HepG2 (cell line): ENCODE data around the gene TCF12. TPM values are rescaled to one million over a fixed set of nuclear protein-coding genes. Genes with fewer than 3 reads are reported as not detected.
A peak's percentile ranks its signal among the peaks of the same experiment; 100 is the strongest.

Experiments
- AHR ChIP-seq: IDR thresholded peaks from 2 replicates; pipeline ENCODE4 v1.6.1; 2018; ENCODE audit warnings: missing genetic modification reagents, missing compliant biosample characterization
- EHMT2 ChIP-seq: fragments of 200-600 bp; sonication (generic); IDR thresholded peaks from 2 replicates; pipeline ENCODE4 v1.7.0; 2017; ENCODE audit warnings: antibody characterized with exemption, low read depth, low read length, borderline replicate concordance
- EZH2 ChIP-seq: conservative IDR thresholded peaks from 2 replicates; pipeline ENCODE4 v1.6.1; 2012; ENCODE audit warnings: mild to moderate bottlenecking, low read depth, low read length, moderate library complexity
- GZF1 ChIP-seq: sonication (generic); formaldehyde crosslinking; IDR thresholded peaks from 2 replicates; pipeline ENCODE4 v1.5.1; 2020; ENCODE audit warnings: mild to moderate bottlenecking, missing genetic modification reagents
- HOXA5 ChIP-seq: sonication (generic); formaldehyde crosslinking; IDR thresholded peaks from 2 replicates; pipeline ENCODE4 v1.4.0; 2020; ENCODE audit warnings: missing genetic modification reagents
- HOXD1 ChIP-seq: sonication (generic); formaldehyde crosslinking; IDR thresholded peaks from 2 replicates; pipeline ENCODE4 v1.5.0; 2020; ENCODE audit warnings: missing genetic modification reagents
- ISL2 ChIP-seq: sonication (generic); formaldehyde crosslinking; IDR thresholded peaks from 2 replicates; pipeline ENCODE4 v1.5.0; 2020; ENCODE audit warnings: missing genetic modification reagents
- JARID2 ChIP-seq: sonication (generic); formaldehyde crosslinking; IDR thresholded peaks from 2 replicates; pipeline ENCODE4 v1.8.1; 2023; ENCODE audit warnings: missing genetic modification reagents, inconsistent platforms; ENCODE audit not compliant: insufficient replicate concordance
- JUNB ChIP-seq: sonication (generic); formaldehyde crosslinking; IDR thresholded peaks from 2 replicates; pipeline ENCODE4 v1.8.0; 2022; ENCODE audit warnings: missing genetic modification reagents, mild to moderate bottlenecking, borderline replicate concordance
- KAT7 ChIP-seq: IDR thresholded peaks from 2 replicates; pipeline ENCODE4 v1.6.1; 2018; ENCODE audit warnings: borderline replicate concordance, missing compliant biosample characterization
- NBN ChIP-seq: fragments of 450-650 bp; conservative IDR thresholded peaks from 2 replicates; pipeline ENCODE4 v1.6.1; 2017
- NR2F1 ChIP-seq, 2 experiments: fragments of 450-650 bp in 1 of 2; formaldehyde crosslinking in 1 of 2; IDR thresholded peaks; 2 replicates each; pipeline versions ENCODE4 v1.5.0 to v1.6.1; 2016 to 2020; ENCODE audit warnings: mild to moderate bottlenecking in 1 of 2, missing compliant biosample characterization in 1 of 2, missing genetic modification reagents in 1 of 2, moderate library complexity in 1 of 2
- NR3C1 ChIP-seq: sonication (generic); formaldehyde crosslinking; IDR thresholded peaks from 2 replicates; pipeline ENCODE4 v1.4.0; 2020; ENCODE audit warnings: missing genetic modification reagents
- RFXANK ChIP-seq: IDR thresholded peaks from 2 replicates; pipeline ENCODE4 v1.6.1; 2016
- SRF ChIP-seq: IDR thresholded peaks from 2 replicates; pipeline ENCODE4 v1.6.1; 2011; ENCODE audit warnings: mild to moderate bottlenecking, low read depth, low read length, moderate library complexity
- SSRP1 ChIP-seq: IDR thresholded peaks from 2 replicates; pipeline ENCODE4 v1.6.1; 2016; ENCODE audit warnings: control low read depth
- SUZ12 ChIP-seq: fragments of 150-350 bp; IDR thresholded peaks from 2 replicates; pipeline ENCODE4 v1.6.1; 2014; ENCODE audit warnings: low read depth, low read length
- TARDBP ChIP-seq: sonication (generic); formaldehyde crosslinking; IDR thresholded peaks from 2 replicates; pipeline ENCODE4 v1.8.0; 2022; ENCODE audit warnings: mild to moderate bottlenecking, missing genetic modification reagents
- TBX2 ChIP-seq: sonication (generic); formaldehyde crosslinking; IDR thresholded peaks from 2 replicates; pipeline ENCODE4 v1.5.0; 2020; ENCODE audit warnings: missing genetic modification reagents, mild to moderate bottlenecking, borderline replicate concordance
- ZBTB21 ChIP-seq: sonication (generic); formaldehyde crosslinking; IDR thresholded peaks from 2 replicates; pipeline ENCODE4 v1.4.0; 2020; ENCODE audit warnings: missing genetic modification reagents
- ZFP1 ChIP-seq: IDR thresholded peaks from 2 replicates; pipeline ENCODE4 v1.6.1; 2016
- ZNF101 ChIP-seq: sonication (generic); formaldehyde crosslinking; IDR thresholded peaks from 2 replicates; pipeline ENCODE4 v1.4.0; 2020; ENCODE audit warnings: mild to moderate bottlenecking, low read depth, missing genetic modification reagents, borderline replicate concordance
- ZNF354B ChIP-seq: sonication (generic); formaldehyde crosslinking; IDR thresholded peaks from 2 replicates; pipeline ENCODE4 v1.8.0; 2022; ENCODE audit warnings: mild to moderate bottlenecking, missing genetic modification reagents
- ZNF44 ChIP-seq: sonication (generic); formaldehyde crosslinking; IDR thresholded peaks from 2 replicates; pipeline ENCODE4 v1.5.1; 2020; ENCODE audit warnings: mild to moderate bottlenecking, missing genetic modification reagents
- ZNF616 ChIP-seq: sonication (generic); formaldehyde crosslinking; IDR thresholded peaks from 2 replicates; pipeline ENCODE4 v1.5.0; 2020; ENCODE audit warnings: low read depth, mild to moderate bottlenecking, missing genetic modification reagents
- ZNF713 ChIP-seq: sonication (generic); formaldehyde crosslinking; IDR thresholded peaks from 2 replicates; pipeline ENCODE4 v1.4.0; 2020; ENCODE audit warnings: mild to moderate bottlenecking, missing genetic modification reagents
- polyA plus RNA-seq, 8 experiments: library from polyadenylated mRNA; depleted of rRNA in 3 of 8; stranded (reverse) in 7 of 8; unstranded in 1 of 8; fragments of >200 nt; fragmentation: Illumina TruSeq in 4 of 8; extraction: Trizol in 4 of 8; gene quantifications; 2 replicates each; pipeline versions ENCODE4 v1.2.1 to v1.2.3, GENCODE V29; 2011 to 2016; ENCODE audit warnings: low read depth in 4 of 8, missing spikeins in 1 of 8, mixed read lengths in 1 of 8; ENCODE audit not compliant: insufficient read depth in 1 of 8
- total RNA-seq, 5 experiments: library from RNA; depleted of rRNA; stranded (reverse); fragments of >200 nt; fragmentation: Illumina TruSeq; extraction: Trizol; gene quantifications; 2 replicates each; pipeline ENCODE4 v1.2.3, GENCODE V29; 2016; ENCODE audit warnings: low read depth in 1 of 5
- TF ChIP-seq, protein P1 (sequence below): sonication (generic); formaldehyde crosslinking; IDR thresholded peaks from 2 replicates; pipeline ENCODE4 v1.4.0; 2020; ENCODE audit warnings: mild to moderate bottlenecking, missing genetic modification reagents
- TF ChIP-seq, protein P2 (sequence below): sonication (generic); formaldehyde crosslinking; conservative IDR thresholded peaks from 2 replicates; pipeline ENCODE4 v1.5.0; 2020; ENCODE audit warnings: missing genetic modification reagents

TCF12 gene
- total and polyA plus RNA-seq, 2 of the 13 experiments (the other 11 are each of a cell fraction or from before 2014, with no cell fraction given) = 48.6 to 51.1 TPM

DNA sequence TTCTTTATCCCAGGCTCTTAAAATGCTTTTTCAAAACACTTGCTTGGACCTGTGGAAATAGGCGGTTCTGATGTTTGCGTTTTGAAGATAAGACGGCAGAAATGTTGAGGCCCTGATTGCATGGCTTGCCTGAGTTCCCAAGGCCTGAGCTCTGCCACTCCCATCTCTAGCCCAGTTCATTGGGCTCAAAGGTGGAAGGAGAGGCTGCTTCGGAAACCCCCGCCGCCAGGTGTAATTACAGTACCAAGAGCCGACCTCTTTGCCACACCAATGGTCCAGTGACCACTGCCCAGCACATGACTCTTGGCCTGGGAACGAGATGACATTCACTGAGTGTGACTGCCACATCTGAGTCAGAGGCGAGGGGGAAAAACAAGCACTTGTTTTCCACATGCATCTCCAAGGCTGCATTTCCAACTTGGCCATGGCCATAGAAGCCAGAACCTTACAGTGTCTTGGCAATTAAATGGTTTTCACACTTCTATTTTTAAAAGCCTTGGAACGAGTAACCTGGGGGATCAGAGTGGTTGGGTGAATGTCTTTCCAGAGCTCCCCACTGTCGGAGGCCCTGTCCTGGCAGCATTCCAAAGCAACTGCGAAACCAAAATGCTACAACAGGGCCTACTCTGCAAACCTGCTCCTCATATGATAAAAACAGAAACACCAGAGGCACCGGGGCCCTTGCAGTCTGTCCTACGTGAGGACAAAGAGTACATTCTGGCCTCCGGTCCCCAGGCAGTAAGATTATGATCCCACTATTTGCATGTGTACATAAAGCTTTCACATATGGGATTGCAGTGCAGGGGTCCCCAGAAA is 394.1 kb downstream of the TCF12 start (continued):
- TF ChIP-seq TBX2 (CRISPR knock-in tag) (peak; percentile 55; the same call in 1 of the 2 replicates), ISL2 (CRISPR knock-in tag) (0 out of 2 replicates have a peak, but pooled peaks have one; percentile 3), GZF1 (CRISPR knock-in tag) (no peak), AHR (CRISPR knock-in tag) (no peak), EZH2 (no peak), TARDBP (no peak), NR3C1 (CRISPR knock-in tag) (no peak), NR2F1 (CRISPR knock-in tag; IDR thresholded peaks at IDR 0.05) (no peak), SSRP1 (CRISPR knock-in tag) (no peak), ZNF354B (CRISPR knock-in tag) (no peak), KAT7 (no peak), HOXA5 (CRISPR knock-in tag) (no peak), SUZ12 (no peak), JARID2 (CRISPR knock-in tag) (no peak), RFXANK (CRISPR knock-in tag) (no peak), HOXD1 (CRISPR knock-in tag) (0 out of 2 replicates have a peak, but pooled peaks have one; percentile 15), JUNB (CRISPR knock-in tag) (no peak), ZBTB21 (CRISPR knock-in tag) (no peak), ZNF713 (no peak), EHMT2 (no peak), ZFP1 (CRISPR knock-in tag) (no peak), NBN (no peak), SRF (no peak), ZNF44 (CRISPR knock-in tag) (no peak), ZNF101 (CRISPR knock-in tag) (no peak), ZNF616 (CRISPR knock-in tag) (no peak)
- TF ChIP-seq, protein P1, sequence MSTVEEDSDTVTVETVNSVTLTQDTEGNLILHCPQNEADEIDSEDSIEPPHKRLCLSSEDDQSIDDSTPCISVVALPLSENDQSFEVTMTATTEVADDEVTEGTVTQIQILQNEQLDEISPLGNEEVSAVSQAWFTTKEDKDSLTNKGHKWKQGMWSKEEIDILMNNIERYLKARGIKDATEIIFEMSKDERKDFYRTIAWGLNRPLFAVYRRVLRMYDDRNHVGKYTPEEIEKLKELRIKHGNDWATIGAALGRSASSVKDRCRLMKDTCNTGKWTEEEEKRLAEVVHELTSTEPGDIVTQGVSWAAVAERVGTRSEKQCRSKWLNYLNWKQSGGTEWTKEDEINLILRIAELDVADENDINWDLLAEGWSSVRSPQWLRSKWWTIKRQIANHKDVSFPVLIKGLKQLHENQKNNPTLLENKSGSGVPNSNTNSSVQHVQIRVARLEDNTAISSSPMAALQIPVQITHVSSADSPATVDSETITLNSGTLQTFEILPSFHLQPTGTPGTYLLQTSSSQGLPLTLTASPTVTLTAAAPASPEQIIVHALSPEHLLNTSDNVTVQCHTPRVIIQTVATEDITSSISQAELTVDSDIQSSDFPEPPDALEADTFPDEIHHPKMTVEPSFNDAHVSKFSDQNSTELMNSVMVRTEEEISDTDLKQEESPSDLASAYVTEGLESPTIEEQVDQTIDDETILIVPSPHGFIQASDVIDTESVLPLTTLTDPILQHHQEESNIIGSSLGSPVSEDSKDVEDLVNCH (CRISPR knock-in tag) = no peak
- TF ChIP-seq, protein P2, sequence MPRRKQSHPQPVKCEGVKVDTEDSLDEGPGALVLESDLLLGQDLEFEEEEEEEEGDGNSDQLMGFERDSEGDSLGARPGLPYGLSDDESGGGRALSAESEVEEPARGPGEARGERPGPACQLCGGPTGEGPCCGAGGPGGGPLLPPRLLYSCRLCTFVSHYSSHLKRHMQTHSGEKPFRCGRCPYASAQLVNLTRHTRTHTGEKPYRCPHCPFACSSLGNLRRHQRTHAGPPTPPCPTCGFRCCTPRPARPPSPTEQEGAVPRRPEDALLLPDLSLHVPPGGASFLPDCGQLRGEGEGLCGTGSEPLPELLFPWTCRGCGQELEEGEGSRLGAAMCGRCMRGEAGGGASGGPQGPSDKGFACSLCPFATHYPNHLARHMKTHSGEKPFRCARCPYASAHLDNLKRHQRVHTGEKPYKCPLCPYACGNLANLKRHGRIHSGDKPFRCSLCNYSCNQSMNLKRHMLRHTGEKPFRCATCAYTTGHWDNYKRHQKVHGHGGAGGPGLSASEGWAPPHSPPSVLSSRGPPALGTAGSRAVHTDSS (CRISPR knock-in tag) = no peak
